LNCaP clone FGC (cell line): ENCODE data around the gene HTRA3.

Experiments
- DNase-seq: peaks from one replicate; pipeline ENCODE4 v3.0.0-alpha.2; 2011; ENCODE audit warnings: low read depth
- H3K4me3 ChIP-seq: 2 replicates; pipeline ENCODE4 v1.5.1; 2011; ENCODE audit warnings: mild to moderate bottlenecking, low read depth, low read length, control low read depth
- TF ChIP-seq, protein P1 (sequence below): IDR thresholded peaks from 2 replicates; pipeline ENCODE4 v1.5.1; 2012; ENCODE audit warnings: mild to moderate bottlenecking; ENCODE audit not compliant: control insufficient read depth, insufficient read depth; ENCODE audit errors: extremely low read depth

HTRA3 gene

DNA sequence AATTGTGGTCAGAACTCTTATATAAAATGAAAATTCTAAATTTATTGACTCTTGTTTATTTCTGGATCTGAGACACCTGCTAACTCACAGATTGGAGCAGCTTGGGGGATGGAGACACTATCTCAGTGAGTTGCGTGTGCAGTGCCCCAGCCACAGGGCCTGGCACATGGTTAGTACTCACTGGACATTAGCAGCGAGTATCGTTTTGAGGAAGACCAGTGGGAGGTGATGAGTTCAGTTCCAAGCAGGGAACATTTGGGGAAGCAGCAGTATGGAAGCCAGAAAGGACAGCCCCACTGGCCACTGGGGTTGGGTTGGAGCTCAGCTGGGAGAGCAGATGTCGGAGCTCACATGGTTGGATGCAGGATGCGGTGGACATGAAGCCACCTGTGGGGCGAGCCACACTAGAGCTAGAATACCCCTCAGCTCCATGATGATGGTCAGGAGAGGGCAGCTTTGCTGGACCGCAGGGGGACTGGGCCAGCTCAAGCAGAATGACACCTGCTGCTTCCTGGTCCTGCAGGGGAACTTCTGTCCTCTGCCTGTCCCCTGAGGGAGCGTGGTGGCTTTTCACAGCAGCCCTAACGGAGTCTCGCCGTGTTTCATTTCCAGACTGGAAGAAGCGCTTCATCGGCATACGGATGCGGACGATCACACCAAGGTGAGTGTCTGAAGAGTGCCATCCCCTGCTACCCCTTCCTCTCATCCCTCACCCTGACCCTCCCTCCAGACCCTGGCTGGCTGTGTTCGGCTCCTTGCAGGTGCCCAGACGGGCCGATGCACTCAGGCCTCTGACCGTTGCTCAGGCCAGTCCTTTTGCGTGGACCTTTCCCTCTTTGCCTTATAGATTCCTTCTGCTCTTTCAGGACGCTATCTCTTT, 32.5 kb downstream of the HTRA3 start:
- no peak overlapping the region for H3K4me3 ChIP-seq
- no peak for DNase-seq
- TF ChIP-seq, protein P1, sequence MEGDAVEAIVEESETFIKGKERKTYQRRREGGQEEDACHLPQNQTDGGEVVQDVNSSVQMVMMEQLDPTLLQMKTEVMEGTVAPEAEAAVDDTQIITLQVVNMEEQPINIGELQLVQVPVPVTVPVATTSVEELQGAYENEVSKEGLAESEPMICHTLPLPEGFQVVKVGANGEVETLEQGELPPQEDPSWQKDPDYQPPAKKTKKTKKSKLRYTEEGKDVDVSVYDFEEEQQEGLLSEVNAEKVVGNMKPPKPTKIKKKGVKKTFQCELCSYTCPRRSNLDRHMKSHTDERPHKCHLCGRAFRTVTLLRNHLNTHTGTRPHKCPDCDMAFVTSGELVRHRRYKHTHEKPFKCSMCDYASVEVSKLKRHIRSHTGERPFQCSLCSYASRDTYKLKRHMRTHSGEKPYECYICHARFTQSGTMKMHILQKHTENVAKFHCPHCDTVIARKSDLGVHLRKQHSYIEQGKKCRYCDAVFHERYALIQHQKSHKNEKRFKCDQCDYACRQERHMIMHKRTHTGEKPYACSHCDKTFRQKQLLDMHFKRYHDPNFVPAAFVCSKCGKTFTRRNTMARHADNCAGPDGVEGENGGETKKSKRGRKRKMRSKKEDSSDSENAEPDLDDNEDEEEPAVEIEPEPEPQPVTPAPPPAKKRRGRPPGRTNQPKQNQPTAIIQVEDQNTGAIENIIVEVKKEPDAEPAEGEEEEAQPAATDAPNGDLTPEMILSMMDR = no peak

DNA sequence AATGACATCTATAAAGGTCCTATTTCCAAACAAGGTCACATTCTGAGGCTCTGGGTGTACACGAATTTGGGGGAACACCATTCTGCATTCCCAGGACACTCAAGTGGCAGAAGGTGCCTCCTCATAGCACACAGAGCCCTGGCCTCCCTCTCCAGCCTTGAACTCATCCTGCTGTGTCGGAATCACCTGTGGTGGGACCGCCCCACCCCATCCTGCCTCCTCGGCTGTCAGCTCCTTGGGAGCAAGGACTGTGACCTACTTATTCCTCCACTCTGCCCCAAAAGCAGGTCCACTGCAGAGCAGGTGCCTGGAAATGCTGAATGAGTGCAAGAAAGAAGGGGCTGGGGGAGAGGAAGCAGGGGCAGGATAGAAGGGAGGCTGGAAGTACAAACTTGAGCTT, 33.5 kb downstream of the HTRA3 start:
- TF ChIP-seq, protein P1 = no peak
- DNase-seq = no peak
- H3K4me3 ChIP-seq = no peak overlapping the region

DNA sequence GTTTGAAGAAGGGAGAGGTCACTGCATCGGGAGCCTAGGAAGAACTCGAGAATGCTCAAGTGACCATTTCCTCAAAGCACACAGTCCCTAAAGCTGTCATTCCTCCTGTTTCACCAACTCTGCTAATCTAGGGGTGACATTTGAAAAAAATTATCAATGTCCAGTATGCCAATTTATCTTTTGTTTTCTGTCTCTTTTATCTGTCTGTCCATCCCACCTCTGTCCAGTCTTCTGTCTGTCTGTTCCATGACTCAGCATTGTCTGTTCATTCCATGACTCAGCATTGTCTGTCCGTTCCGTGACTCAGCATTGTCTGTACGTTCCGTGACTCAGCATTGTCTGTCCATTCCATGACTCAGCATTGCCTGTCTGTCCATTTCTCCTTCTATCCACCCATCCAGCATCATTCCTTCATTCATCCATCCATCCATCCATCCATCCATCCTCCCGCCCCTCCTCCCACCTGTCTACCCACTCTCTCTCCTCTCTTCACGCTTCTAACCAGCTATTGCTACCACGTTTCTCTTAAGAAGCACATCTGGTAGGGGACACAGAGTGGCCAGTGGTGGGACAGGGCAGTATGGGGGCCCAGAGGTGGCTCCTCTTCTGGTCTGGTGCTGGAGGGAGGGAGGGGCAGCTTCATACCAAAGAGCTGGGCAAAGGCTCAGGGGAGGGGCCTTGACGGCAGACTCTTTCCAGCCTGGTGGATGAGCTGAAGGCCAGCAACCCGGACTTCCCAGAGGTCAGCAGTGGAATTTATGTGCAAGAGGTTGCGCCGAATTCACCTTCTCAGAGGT, 34.1 kb downstream of the HTRA3 start:
- TF ChIP-seq, protein P1 = no peak
- no peak overlapping the region for H3K4me3 ChIP-seq
- peak; percentile 22 for DNase-seq

DNA sequence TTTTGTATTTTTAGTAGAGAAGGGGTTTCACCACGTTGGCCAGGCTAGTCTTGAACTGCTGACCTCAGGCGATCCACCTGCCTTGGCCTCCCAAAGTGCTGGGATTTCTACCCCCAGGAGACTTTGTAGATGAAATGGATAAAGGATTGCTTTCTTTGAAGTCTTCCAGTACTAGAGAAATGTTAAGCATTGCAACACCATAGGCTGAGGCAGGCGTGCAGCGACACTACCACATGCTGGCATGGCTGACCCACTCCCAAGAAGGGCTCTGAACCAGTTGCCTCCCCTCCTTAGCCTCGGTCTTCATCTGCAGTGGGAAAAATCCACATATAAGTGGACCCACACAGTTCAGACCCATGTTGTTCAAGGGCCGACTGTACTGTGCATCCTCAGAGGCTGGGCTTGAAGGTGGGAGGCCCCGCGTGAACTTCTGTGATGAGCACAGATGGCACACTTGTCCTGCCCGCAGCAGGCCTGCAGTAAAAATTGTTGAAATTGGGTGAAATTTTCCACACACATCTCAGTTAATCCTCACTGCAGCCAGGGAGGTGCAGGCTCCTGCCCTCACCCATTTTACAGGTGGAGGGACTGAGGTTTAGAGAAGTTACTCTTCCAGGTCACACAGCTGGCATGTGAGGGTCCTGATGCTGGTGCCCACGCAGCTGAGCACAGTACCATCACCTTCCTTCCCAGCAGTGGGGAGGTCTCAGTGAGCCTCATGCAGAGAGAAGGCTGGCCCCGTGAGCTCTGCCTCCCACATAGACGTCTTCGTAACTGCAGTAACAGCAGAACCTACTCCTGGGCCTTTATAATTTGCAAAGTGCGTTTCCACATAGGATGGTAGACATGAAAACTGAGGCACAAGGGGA, 35.5 kb downstream of the HTRA3 start:
- DNase-seq = no peak
- TF ChIP-seq, protein P1 = no peak
- H3K4me3 ChIP-seq = no peak overlapping the region

DNA sequence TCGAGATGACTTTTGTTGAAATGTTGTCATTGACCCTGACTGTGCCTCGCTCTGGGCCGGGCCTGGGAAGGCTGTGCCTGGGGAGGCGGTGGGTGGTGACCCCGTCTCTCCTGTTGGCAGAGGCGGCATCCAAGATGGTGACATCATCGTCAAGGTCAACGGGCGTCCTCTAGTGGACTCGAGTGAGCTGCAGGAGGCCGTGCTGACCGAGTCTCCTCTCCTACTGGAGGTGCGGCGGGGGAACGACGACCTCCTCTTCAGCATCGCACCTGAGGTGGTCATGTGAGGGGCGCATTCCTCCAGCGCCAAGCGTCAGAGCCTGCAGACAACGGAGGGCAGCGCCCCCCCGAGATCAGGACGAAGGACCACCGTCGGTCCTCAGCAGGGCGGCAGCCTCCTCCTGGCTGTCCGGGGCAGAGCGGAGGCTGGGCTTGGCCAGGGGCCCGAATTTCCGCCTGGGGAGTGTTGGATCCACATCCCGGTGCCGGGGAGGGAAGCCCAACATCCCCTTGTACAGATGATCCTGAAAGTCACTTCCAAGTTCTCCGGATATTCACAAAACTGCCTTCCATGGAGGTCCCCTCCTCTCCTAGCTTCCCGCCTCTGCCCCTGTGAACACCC, 36.4 kb downstream of the HTRA3 start:
- TF ChIP-seq, protein P1 = no peak
- DNase-seq = no peak
- H3K4me3 ChIP-seq = no peak overlapping the region

DNA sequence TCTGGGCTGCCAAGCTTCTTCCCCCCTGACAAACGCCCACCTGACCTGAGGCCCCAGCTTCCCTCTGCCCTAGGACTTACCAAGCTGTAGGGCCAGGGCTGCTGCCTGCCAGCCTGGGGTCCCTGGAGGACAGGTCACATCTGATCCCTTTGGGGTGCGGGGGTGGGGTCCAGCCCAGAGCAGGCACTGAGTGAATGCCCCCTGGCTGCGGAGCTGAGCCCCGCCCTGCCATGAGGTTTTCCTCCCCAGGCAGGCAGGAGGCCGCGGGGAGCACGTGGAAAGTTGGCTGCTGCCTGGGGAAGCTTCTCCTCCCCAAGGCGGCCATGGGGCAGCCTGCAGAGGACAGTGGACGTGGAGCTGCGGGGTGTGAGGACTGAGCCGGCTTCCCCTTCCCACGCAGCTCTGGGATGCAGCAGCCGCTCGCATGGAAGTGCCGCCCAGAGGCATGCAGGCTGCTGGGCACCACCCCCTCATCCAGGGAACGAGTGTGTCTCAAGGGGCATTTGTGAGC, 37.0 kb downstream of the HTRA3 start:
- no peak for DNase-seq
- TF ChIP-seq, protein P1 = no peak
- no peak overlapping the region for H3K4me3 ChIP-seq
